Trophoblast cell (in vitro differentiated cells and primary cell): ENCODE data around the gene C19orf85.

Experiments
- DNase-seq, 2 donors: peaks; one replicate each; pipeline ENCODE4 v3.0.0-alpha.2; 2016
- H2AFZ ChIP-seq: 2 replicates; pipeline ENCODE4 v1.6.1; 2013; ENCODE audit warnings: low read length, moderate library complexity, mild to moderate bottlenecking; ENCODE audit not compliant: insufficient read depth, poor library complexity
- H2AK5ac ChIP-seq: 2 replicates; pipeline ENCODE4 v1.6.1; 2013; ENCODE audit warnings: mild to moderate bottlenecking, low read length
- H2BK120ac ChIP-seq: 2 replicates; pipeline ENCODE4 v1.6.1; 2013; ENCODE audit warnings: low read length, mild to moderate bottlenecking, moderate library complexity; ENCODE audit not compliant: insufficient read depth, poor library complexity
- H2BK12ac ChIP-seq: 2 replicates; pipeline ENCODE4 v1.6.1; 2013; ENCODE audit warnings: mild to moderate bottlenecking, low read length, moderate library complexity
- H2BK5ac ChIP-seq: 2 replicates; pipeline ENCODE4 v1.6.1; 2013; ENCODE audit warnings: low read length, low read depth, moderate library complexity, mild to moderate bottlenecking; ENCODE audit not compliant: poor library complexity
- H3K14ac ChIP-seq: 2 replicates; pipeline ENCODE4 v1.6.1; 2013; ENCODE audit warnings: mild to moderate bottlenecking, low read length
- H3K18ac ChIP-seq: 2 replicates; pipeline ENCODE4 v1.6.1; 2013; ENCODE audit warnings: mild to moderate bottlenecking, low read length
- H3K23ac ChIP-seq: 2 replicates; pipeline ENCODE4 v1.6.1; 2013; ENCODE audit warnings: low read length
- H3K27ac ChIP-seq: 2 replicates; pipeline ENCODE4 v1.5.1; 2013; ENCODE audit warnings: low read depth, mild to moderate bottlenecking, inconsistent platforms, low read length, moderate library complexity
- H3K27me3 ChIP-seq: 2 replicates; pipeline ENCODE4 v1.6.1; 2013; ENCODE audit warnings: inconsistent platforms, mild to moderate bottlenecking, low read length, moderate library complexity; ENCODE audit not compliant: insufficient read depth
- H3K36me3 ChIP-seq, 2 experiments: 1 replicate in 1 of 2; 2 replicates in 1 of 2; pipeline ENCODE4 v1.6.1; 2013; ENCODE audit warnings: low read length in 2 of 2, mild to moderate bottlenecking in 2 of 2, moderate library complexity in 1 of 2; ENCODE audit not compliant: insufficient read depth in 2 of 2, control insufficient read depth in 1 of 2
- H3K4ac ChIP-seq: 2 replicates; pipeline ENCODE4 v1.6.1; 2013; ENCODE audit warnings: low read depth, mild to moderate bottlenecking, low read length, moderate library complexity
- H3K4me1 ChIP-seq, 2 experiments: 1 replicate in 1 of 2; 2 replicates in 1 of 2; pipeline ENCODE4 v1.6.1; 2013; ENCODE audit warnings: low read length in 2 of 2, mild to moderate bottlenecking in 2 of 2, moderate library complexity in 1 of 2; ENCODE audit not compliant: insufficient read depth in 2 of 2, control insufficient read depth in 1 of 2
- H3K4me2 ChIP-seq: 2 replicates; pipeline ENCODE4 v1.6.1; 2013; ENCODE audit warnings: inconsistent platforms, mild to moderate bottlenecking, low read length, moderate library complexity
- H3K4me3 ChIP-seq: 2 replicates; pipeline ENCODE4 v1.5.1; 2013; ENCODE audit warnings: mild to moderate bottlenecking, low read depth, low read length, inconsistent platforms
- H3K79me1 ChIP-seq: one replicate; pipeline ENCODE4 v1.6.1; 2013; ENCODE audit warnings: low read length
- H3K79me2 ChIP-seq: 2 replicates; pipeline ENCODE4 v1.6.1; 2013; ENCODE audit warnings: low read length, mild to moderate bottlenecking; ENCODE audit not compliant: control insufficient read depth, insufficient read depth, poor library complexity
- H3K9ac ChIP-seq: 2 replicates; pipeline ENCODE4 v1.6.1; 2013; ENCODE audit warnings: mild to moderate bottlenecking, low read length
- H3K9me3 ChIP-seq: 2 replicates; pipeline ENCODE4 v1.6.1; 2013; ENCODE audit warnings: low read depth, mild to moderate bottlenecking, control low read depth, inconsistent platforms, low read length; ENCODE audit not compliant: insufficient read depth
- H4K12ac ChIP-seq: 2 replicates; pipeline ENCODE4 v1.6.1; 2013; ENCODE audit warnings: low read depth, mild to moderate bottlenecking, low read length, moderate library complexity
- H4K8ac ChIP-seq: 2 replicates; pipeline ENCODE4 v1.6.1; 2013; ENCODE audit warnings: low read depth, mild to moderate bottlenecking, low read length, moderate library complexity
- H4K91ac ChIP-seq: one replicate; pipeline ENCODE4 v1.6.1; 2013; ENCODE audit warnings: low read depth, mild to moderate bottlenecking, low read length, moderate library complexity
- WGBS: extraction: QIAGEN DNeasy Blood & Tissue Kit; methylation state at CpG from one replicate; pipeline ENCODE4 v1.1.7; 2013; ENCODE audit warnings: missing lambda C conversion rate; ENCODE audit not compliant: insufficient read length, insufficient coverage; ENCODE audit errors: extremely low coverage; 5-methylcytosine and 5-hydroxymethylcytosine counted together

Gene C19orf85

GRCh38 chr19:55503502-55504251 lies 39.1 kb upstream of the C19orf85 start:
- Histone ChIP-seq H3K79me1 (no peaks in the 10 kb centered on the region), H2BK5ac (peak overlapping the region; percentile 37), H3K4me2 (peak overlapping the region; percentile 60), H2AK5ac (no peak overlapping the region), H3K23ac (no peak overlapping the region), H2BK120ac (peak overlapping the region; percentile 25), H3K18ac (peak overlapping the region; percentile 13), H3K9me3 (peaks cover 6% of the 10 kb centered on the region), H2BK12ac (peak overlapping the region; percentile 10), H4K8ac (peak overlapping the region; percentile 80), H3K4ac (peak overlapping the region; percentile 39), H3K79me2 (no peaks in the 10 kb centered on the region), H3K9ac (no peak overlapping the region), H3K36me3 (peaks cover 11 to 24% of the 10 kb centered on the region in 2 experiments), H3K4me1 (peaks cover 0 to 7% of the 10 kb centered on the region in 2 experiments), H3K4me3 (peak overlapping the region; percentile 18), H4K12ac (no peak overlapping the region), H3K27me3 (peaks cover 2% of the 10 kb centered on the region), H2AFZ (peak overlapping the region; percentile 69), H3K14ac (no peak overlapping the region), H3K27ac (no peak overlapping the region), H4K91ac (peak overlapping the region; percentile 46)
- WGBS: no CpG with 5 or more reads among the region's 64 CpGs
- DNase-seq: peak; percentile 65 to 80

- Histone ChIP-seq H4K8ac (peak overlapping the region; percentile 47), H3K27me3 (peaks cover 2% of the 10 kb centered on the region), H4K91ac (peak overlapping the region; percentile 29), H3K9me3 (peaks cover 6% of the 10 kb centered on the region), H3K79me1 (no peaks in the 10 kb centered on the region), H3K4me3 (no peak overlapping the region), H3K18ac (no peak overlapping the region), H2AK5ac (no peak overlapping the region), H3K27ac (no peak overlapping the region), H2AFZ (no peak overlapping the region), H2BK120ac (no peak overlapping the region), H3K4me2 (no peak overlapping the region), H3K14ac (no peak overlapping the region), H4K12ac (no peak overlapping the region), H3K9ac (no peak overlapping the region), H3K4ac (no peak overlapping the region), H2BK12ac (peak overlapping the region; percentile 10), H3K23ac (no peak overlapping the region), H3K4me1 (peaks cover 0 to 7% of the 10 kb centered on the region in 2 experiments), H3K36me3 (peaks cover 15 to 24% of the 10 kb centered on the region in 2 experiments), H3K79me2 (no peaks in the 10 kb centered on the region), H2BK5ac (no peak overlapping the region)
- no peak for DNase-seq
- no CpG with 5 or more reads among the region's 17 CpGs for WGBS
Observed at GRCh38 chr19:55503157-55503501, 38.6 kb upstream of the C19orf85 start.

DNA sequence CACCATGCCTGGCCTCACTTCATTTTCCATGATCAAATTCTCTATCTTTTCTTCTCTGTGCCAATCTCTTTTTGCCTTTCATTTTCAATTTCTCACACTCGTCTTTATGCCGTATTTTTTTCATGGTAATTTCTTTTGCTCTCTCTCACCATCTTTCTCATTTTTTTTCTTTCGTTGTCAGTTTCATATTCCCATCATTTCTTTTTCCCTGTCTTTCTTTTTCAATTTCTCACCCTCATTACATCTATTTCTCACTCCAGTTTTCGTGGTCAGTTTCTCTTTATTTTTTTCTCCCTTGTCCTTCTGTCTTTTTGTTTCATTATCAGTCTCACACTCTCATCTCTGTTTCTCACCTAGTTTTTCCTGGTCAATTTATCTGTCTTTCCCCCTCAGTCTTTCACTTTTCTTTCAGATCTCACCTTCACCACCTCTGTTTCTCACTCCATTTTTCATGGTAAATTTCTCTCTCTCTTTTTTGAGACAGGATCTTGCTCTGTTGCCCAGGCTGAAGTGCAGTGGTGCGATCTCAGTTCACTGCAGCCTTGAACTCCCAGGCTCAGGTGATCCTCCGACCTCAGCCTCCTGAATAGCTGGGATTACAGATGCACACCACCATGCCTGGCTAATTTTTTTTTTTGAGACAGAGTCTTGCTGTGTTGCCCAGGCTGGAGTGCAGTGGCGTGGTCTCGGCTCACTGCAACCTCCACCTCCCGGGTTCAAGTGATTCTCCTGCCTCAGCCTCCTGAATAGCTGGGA lies 37.8 kb upstream of the C19orf85 start:
- H4K12ac ChIP-seq: no peak overlapping the region
- peaks cover 0 to 7% of the 10 kb centered on the region in 2 experiments for H3K4me1 ChIP-seq
- no peak overlapping the region for H3K18ac ChIP-seq
- no peak overlapping the region for H4K8ac ChIP-seq
- H2AFZ ChIP-seq: no peak overlapping the region
- peaks cover 2% of the 10 kb centered on the region for H3K27me3 ChIP-seq
- H4K91ac ChIP-seq: no peak overlapping the region
- H2BK120ac ChIP-seq: no peak overlapping the region
- no peaks in the 10 kb centered on the region for H3K79me2 ChIP-seq
- H3K9me3 ChIP-seq: peaks cover 3% of the 10 kb centered on the region
- H3K4me3 ChIP-seq: no peak overlapping the region
- no peak overlapping the region for H3K4ac ChIP-seq
- no peak overlapping the region for H2BK5ac ChIP-seq
- H3K14ac ChIP-seq: no peak overlapping the region
- H3K23ac ChIP-seq: no peak overlapping the region
- H3K79me1 ChIP-seq: no peaks in the 10 kb centered on the region
- no peak for DNase-seq
- 100% methylated on average over 1 of the region's 9 CpGs for WGBS
- H3K36me3 ChIP-seq: peaks cover 19 to 28% of the 10 kb centered on the region in 2 experiments
- no peak overlapping the region for H2AK5ac ChIP-seq
- no peak overlapping the region for H3K27ac ChIP-seq
- H3K9ac ChIP-seq: no peak overlapping the region
- H2BK12ac ChIP-seq: no peak overlapping the region
- H3K4me2 ChIP-seq: no peak overlapping the region

GRCh38 chr19:55500368-55500952 lies 35.9 kb upstream of the C19orf85 start:
- no peak overlapping the region for H4K12ac ChIP-seq
- H2BK120ac ChIP-seq: no peak overlapping the region
- DNase-seq: no peak
- no CpG with 5 or more reads among the region's 26 CpGs for WGBS
- no peak overlapping the region for H3K14ac ChIP-seq
- peaks cover 25 to 29% of the 10 kb centered on the region in 2 experiments for H3K36me3 ChIP-seq
- H3K4ac ChIP-seq: no peak overlapping the region
- H3K79me1 ChIP-seq: no peaks in the 10 kb centered on the region
- H3K4me1 ChIP-seq: peaks cover 0 to 7% of the 10 kb centered on the region in 2 experiments
- no peaks in the 10 kb centered on the region for H3K79me2 ChIP-seq
- H3K9ac ChIP-seq: no peak overlapping the region
- H3K4me2 ChIP-seq: no peak overlapping the region
- no peak overlapping the region for H4K91ac ChIP-seq
- peaks cover 2% of the 10 kb centered on the region for H3K27me3 ChIP-seq
- H3K4me3 ChIP-seq: no peak overlapping the region
- no peak overlapping the region for H2AFZ ChIP-seq
- no peak overlapping the region for H2BK12ac ChIP-seq
- H3K23ac ChIP-seq: no peak overlapping the region
- H3K9me3 ChIP-seq: peaks cover 3% of the 10 kb centered on the region
- H2BK5ac ChIP-seq: no peak overlapping the region
- H3K27ac ChIP-seq: no peak overlapping the region
- no peak overlapping the region for H3K18ac ChIP-seq
- H4K8ac ChIP-seq: no peak overlapping the region
- H2AK5ac ChIP-seq: no peak overlapping the region
